Measurements from ENCODE around the gene FURIN.

GRCh38 chr15:90907051-90907660 lies 38.8 kb downstream of the FURIN start:
- TF ChIP-seq CTCF (IDR thresholded peaks at IDR 0.05) (no peak), POLR2AphosphoS5 (IDR thresholded peaks at IDR 0.05) (no peak), POLR2A (IDR thresholded peaks at IDR 0.05) (no peak)

All from breast epithelium (tissue), 3 donors.